Measurements from ENCODE around the gene TMEM60. TPM values are rescaled to one million over a fixed set of nuclear protein-coding genes. Genes with fewer than 3 reads are reported as not detected.

Gene TMEM60
- polyA plus RNA-seq, 1 experiment, result 43.1 TPM

DNA sequence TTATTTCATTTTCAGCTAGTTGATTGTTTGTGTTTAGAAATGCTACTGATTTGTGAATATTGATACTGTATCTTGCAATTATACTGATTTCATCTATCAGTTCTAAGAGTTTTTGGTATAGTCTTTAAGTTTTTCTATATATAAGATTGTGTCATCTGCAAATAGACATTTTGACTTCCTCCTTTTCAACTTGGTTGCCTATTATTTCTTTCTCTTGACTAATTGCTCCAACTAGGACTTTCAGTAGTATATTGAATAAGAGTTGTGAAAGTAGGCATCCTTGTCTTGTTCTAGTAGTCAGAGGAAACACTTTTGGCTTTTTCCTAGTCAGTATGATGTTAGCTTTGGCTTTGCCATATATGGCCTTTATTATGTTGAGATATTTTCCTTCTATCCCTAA, 20.8 kb upstream of the TMEM60 start:
- ChIA-PET POLR2A (no interaction called here), CTCF (no interaction called here)
- Histone ChIP-seq H3K4me3 (ENCODE audit: low read depth, low read length) (no peak overlapping the region), H3K27ac (ENCODE audit: low read depth, low read length) (no peak overlapping the region), H3K9me3 (ENCODE audit: control insufficient read depth, insufficient read depth, low read length) (peaks cover 30% of the 10 kb centered on the region), H3K27me3 (ENCODE audit: control insufficient read depth, insufficient read depth, low read length) (no peaks in the 10 kb centered on the region)
- TF ChIP-seq CTCF (IDR thresholded peaks at IDR 0.05; ENCODE audit: low read depth, low read length), result no peak
- no peak for DNase-seq (ENCODE audit: low read depth, low spot score)

DNA sequence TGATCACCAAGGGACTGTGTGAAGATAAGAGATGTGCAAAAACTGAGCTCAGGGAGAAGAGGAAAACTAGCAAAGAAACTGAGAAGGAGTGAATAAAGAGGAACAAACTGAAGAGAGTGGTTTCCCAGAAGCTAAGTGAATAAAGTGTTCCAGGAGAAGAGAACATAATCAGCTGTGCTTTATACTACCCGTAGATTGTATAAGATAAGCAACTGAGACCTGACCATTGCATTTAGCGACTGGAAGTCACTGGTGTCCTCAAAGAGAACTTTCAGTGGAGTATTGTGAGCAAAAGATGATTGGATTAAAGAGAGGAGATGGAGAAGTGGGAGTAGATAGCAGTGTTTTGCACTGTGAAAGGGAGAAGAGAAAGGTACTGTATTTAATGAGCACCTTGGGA, 14.9 kb upstream of the TMEM60 start:
- Histone ChIP-seq H3K27ac (ENCODE audit: low read depth, low read length) (no peak overlapping the region), H3K27me3 (ENCODE audit: control insufficient read depth, insufficient read depth, low read length) (no peaks in the 10 kb centered on the region), H3K4me3 (ENCODE audit: low read depth, low read length) (no peak overlapping the region), H3K9me3 (ENCODE audit: control insufficient read depth, insufficient read depth, low read length) (peaks cover 6% of the 10 kb centered on the region; the same call in 1 of the 2 replicates)
- ChIA-PET CTCF (interaction anchor here (0.7 to 1.4 kb wide), 3 partner anchors 122 to 206 kb away, joined by 4 to 5 read pairs (median 4); no protein-coding TSS in a partner anchor), POLR2A (interaction anchor here (1.5 kb wide), 1 partner anchor 15 kb away, joined by 5 read pairs; the partner anchor contains the start of genes PHTF2 and TMEM60)
- no peak for DNase-seq (ENCODE audit: low read depth, low spot score)
- TF ChIP-seq CTCF (IDR thresholded peaks at IDR 0.05; ENCODE audit: low read depth, low read length), result no peak

DNA sequence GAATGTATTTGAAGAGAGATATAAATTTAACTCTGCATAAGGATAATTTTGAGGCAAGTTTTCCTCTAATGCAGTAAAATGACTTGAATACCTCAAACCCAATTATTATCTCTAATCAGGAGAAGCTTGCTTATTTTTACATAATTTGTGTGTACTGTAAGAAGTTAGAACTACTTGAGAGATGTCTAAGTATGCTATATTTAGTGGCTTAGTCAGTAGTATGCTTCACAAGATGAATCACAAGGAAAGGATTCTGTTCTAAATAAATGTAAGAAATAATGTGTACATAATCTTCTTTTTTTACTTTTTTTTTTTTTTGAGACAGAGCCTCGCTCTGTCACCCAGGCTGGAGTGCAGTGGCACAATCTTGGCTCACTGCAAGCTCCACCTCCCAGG, 14.1 kb upstream of the TMEM60 start:
- POLR2A ChIA-PET, result interaction anchor here (1.5 kb wide), 1 partner anchor 14 kb away, joined by 5 read pairs; the partner anchor contains the start of genes PHTF2 and TMEM60
- CTCF ChIA-PET, result interaction anchor here (1.3 kb wide), 1 partner anchor 160 kb away, joined by 6 read pairs; no protein-coding TSS in a partner anchor
- Histone ChIP-seq H3K27ac (ENCODE audit: low read depth, low read length) (no peak overlapping the region), H3K9me3 (ENCODE audit: control insufficient read depth, insufficient read depth, low read length) (peaks cover 3% of the 10 kb centered on the region; the same call in 1 of the 2 replicates), H3K4me3 (ENCODE audit: low read depth, low read length) (no peak overlapping the region), H3K27me3 (ENCODE audit: control insufficient read depth, insufficient read depth, low read length) (no peaks in the 10 kb centered on the region)
- peak; percentile 33 for DNase-seq (ENCODE audit: low read depth, low spot score)
- TF ChIP-seq CTCF (IDR thresholded peaks at IDR 0.05; ENCODE audit: low read depth, low read length), result no peak

DNA sequence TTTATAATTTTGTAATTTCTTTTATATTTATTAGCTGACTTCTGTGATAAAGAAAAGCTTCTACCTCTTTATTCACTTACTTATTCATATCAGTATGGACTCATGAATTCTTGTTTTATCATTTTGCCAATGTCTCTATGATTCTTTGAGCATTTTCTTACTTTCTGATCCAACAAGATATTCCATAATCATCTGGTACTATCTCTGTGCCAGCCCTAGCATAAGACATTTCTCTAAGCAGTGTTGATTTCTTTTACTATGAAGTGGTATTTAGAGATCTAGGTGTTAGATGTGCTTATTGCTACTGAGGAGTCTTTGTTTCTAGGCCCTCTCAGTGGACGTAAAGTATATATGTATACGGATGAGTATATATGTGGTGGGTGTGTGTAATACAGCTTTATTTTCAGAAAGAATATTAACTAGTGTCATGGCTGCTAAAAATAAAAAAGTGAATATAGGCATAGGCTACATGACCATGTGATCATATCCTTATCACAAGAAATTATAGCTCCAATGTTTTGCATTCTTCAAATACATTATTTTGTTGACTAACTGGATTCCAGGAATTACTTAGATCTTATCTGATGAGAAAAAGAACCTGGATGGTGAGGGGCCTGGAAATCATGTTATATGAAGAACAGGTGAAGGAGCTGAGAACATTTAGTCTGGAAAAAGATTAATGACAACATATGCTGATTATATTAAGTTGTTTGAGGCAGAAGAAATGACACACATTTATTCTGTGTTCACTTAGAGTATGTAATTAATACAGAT, 13.5 kb upstream of the TMEM60 start:
- Histone ChIP-seq H3K9me3 (ENCODE audit: control insufficient read depth, insufficient read depth, low read length) (peaks cover 3% of the 10 kb centered on the region; the same call in 1 of the 2 replicates), H3K27ac (ENCODE audit: low read depth, low read length) (no peak overlapping the region), H3K4me3 (ENCODE audit: low read depth, low read length) (no peak overlapping the region), H3K27me3 (ENCODE audit: control insufficient read depth, insufficient read depth, low read length) (no peaks in the 10 kb centered on the region)
- POLR2A ChIA-PET, result no interaction called here
- no peak for DNase-seq (ENCODE audit: low read depth, low spot score)
- CTCF ChIA-PET, result interaction anchor here (1.3 kb wide), 1 partner anchor 160 kb away, joined by 6 read pairs; no protein-coding TSS in a partner anchor
- no peak for TF ChIP-seq CTCF (IDR thresholded peaks at IDR 0.05; ENCODE audit: low read depth, low read length)

GRCh38 chr7:77808517-77808916, 10.3 kb upstream of the TMEM60 start:
- Histone ChIP-seq H3K9me3 (ENCODE audit: control insufficient read depth, insufficient read depth, low read length) (peaks cover 4% of the 10 kb centered on the region; the same call in 1 of the 2 replicates), H3K27ac (ENCODE audit: low read depth, low read length) (no peak overlapping the region), H3K27me3 (ENCODE audit: control insufficient read depth, insufficient read depth, low read length) (no peaks in the 10 kb centered on the region), H3K4me3 (ENCODE audit: low read depth, low read length) (no peak overlapping the region)
- no peak for TF ChIP-seq CTCF (IDR thresholded peaks at IDR 0.05; ENCODE audit: low read depth, low read length)
- no peak for DNase-seq (ENCODE audit: low read depth, low spot score)
- POLR2A ChIA-PET, result no interaction called here
- CTCF ChIA-PET, result no interaction called here
